PC-3 (cell line): ENCODE measurements around the gene CHFR. TPM values are rescaled to one million over a fixed set of nuclear protein-coding genes. Genes with fewer than 3 reads are reported as not detected.
"Not testable (repeated sequence)": the region's sequence is repeated elsewhere in the genome, so short reads cannot be mapped to it uniquely, and the experiment has no call there.

ENCODE experiments used
- ATAC-seq: fragments of 200-7000 bp; cut with Tn5 transposase; 2 replicates; pipeline ENCODE4 v1.9.1; 2020; ENCODE audit warnings: mild to moderate bottlenecking, moderate library complexity
- BruUV-seq: library from RNA; stranded (reverse); fragments of 400-500 nt; replicated peaks from 2 replicates; lab custom pipeline; 2021; lab: Mats Ljungman, UMichigan
- CTCF ChIA-PET: fragments of 300-600 bp; sonication (Branson Sonifier 250); formaldehyde crosslinking; loops from one replicate; lab custom pipeline; 2022; ENCODE audit warnings: antibody characterized with exemption; lab: Charles Lee
- POLR2A ChIA-PET: fragments of 300-600 bp; sonication (Branson Sonifier 250); formaldehyde crosslinking; loops from one replicate; lab custom pipeline; 2022; ENCODE audit warnings: antibody characterized with exemption; ENCODE audit not compliant: unreplicated experiment; lab: Charles Lee
- DNase-seq: peaks from one replicate; pipeline ENCODE4 v3.0.0-alpha.2; 2015
- H2AFZ ChIP-seq: fragments of 300-600 bp; sonication (generic); 2 replicates; pipeline ENCODE4 v1.6.0; 2016; ENCODE audit warnings: antibody characterized with exemption, low read length
- H3F3A ChIP-seq: fragments of 300-600 bp; sonication (generic); one replicate; pipeline ENCODE4 v1.6.0; 2017; ENCODE audit warnings: antibody characterized with exemption, low read length, control low read depth, mild to moderate bottlenecking; ENCODE audit not compliant: unreplicated experiment
- H3K27ac ChIP-seq: fragments of 300-600 bp; sonication (generic); 2 replicates; pipeline ENCODE4 v1.5.1; 2016; ENCODE audit warnings: mild to moderate bottlenecking, low read length
- H3K27me3 ChIP-seq: fragments of 300-600 bp; sonication (generic); 2 replicates; pipeline ENCODE4 v1.6.1; 2016; ENCODE audit warnings: low read length, mixed read lengths
- H3K36me3 ChIP-seq: fragments of 300-600 bp; sonication (generic); 2 replicates; pipeline ENCODE4 v1.6.1; 2016; ENCODE audit warnings: low read depth, mixed run types, low read length, mixed read lengths
- H3K4me1 ChIP-seq: fragments of 300-600 bp; sonication (generic); 2 replicates; pipeline ENCODE4 v1.5.1; 2016; ENCODE audit warnings: low read length; ENCODE audit not compliant: insufficient read depth
- H3K4me2 ChIP-seq: fragments of 300-600 bp; sonication (generic); 2 replicates; pipeline ENCODE4 v1.6.0; 2016; ENCODE audit warnings: low read length
- H3K4me3 ChIP-seq: fragments of 300-600 bp; sonication (generic); 2 replicates; pipeline ENCODE4 v1.5.1; 2016; ENCODE audit warnings: mild to moderate bottlenecking, low read length, mixed read lengths
- H3K79me2 ChIP-seq: fragments of 300-600 bp; sonication (generic); 2 replicates; pipeline ENCODE4 v1.6.1; 2017; ENCODE audit warnings: low read length, mixed read lengths
- H3K9ac ChIP-seq: fragments of 300-600 bp; sonication (generic); 2 replicates; pipeline ENCODE4 v1.6.0; 2016; ENCODE audit warnings: mild to moderate bottlenecking, low read length
- H3K9me2 ChIP-seq: fragments of 300-600 bp; sonication (generic); replicated peaks from 2 replicates; pipeline ENCODE4 v1.6.1; 2016; ENCODE audit warnings: mixed run types, low read length, mixed read lengths
- H3K9me3 ChIP-seq: fragments of 300-600 bp; sonication (generic); 2 replicates; pipeline ENCODE4 v1.6.1; 2016; ENCODE audit warnings: low read length, mixed read lengths
- H4K20me1 ChIP-seq: fragments of 300-600 bp; sonication (generic); 2 replicates; pipeline ENCODE4 v1.6.1; 2016; ENCODE audit warnings: low read length, mixed read lengths
- EZH2 ChIP-seq: fragments of 300-600 bp; sonication (generic); IDR thresholded peaks from one replicate; pipeline ENCODE4 v1.6.1; 2017; ENCODE audit warnings: antibody characterized with exemption, mild to moderate bottlenecking, low read length; ENCODE audit not compliant: unreplicated experiment
- EZH2phosphoT487 ChIP-seq: fragments of 300-600 bp; sonication (generic); IDR thresholded peaks from 2 replicates; pipeline ENCODE4 v1.6.1; 2018; ENCODE audit warnings: mild to moderate bottlenecking, antibody characterized with exemption, low read length, borderline replicate concordance
- intact Hi-C: fragments of 100-400 bp; cut with micrococcal nuclease; formaldehyde crosslinking; loops from 2 replicates; pipeline ENCODE4 v1.9.0; 2023
- total RNA-seq: library from RNA; depleted of rRNA; stranded (reverse); fragments of >200 nt; gene quantifications from 2 replicates; pipeline ENCODE4 v1.2.3, GENCODE V29; 2014
- TF ChIP-seq, protein P1 (sequence below): fragments of 300-600 bp; sonication (generic); conservative IDR thresholded peaks from 2 replicates; pipeline ENCODE4 v1.5.1; 2017; ENCODE audit warnings: antibody characterized with exemption, low read depth, mild to moderate bottlenecking, low read length

CHFR gene
- total RNA-seq, 1 experiment from 2014 or later = 23.3 TPM

DNA sequence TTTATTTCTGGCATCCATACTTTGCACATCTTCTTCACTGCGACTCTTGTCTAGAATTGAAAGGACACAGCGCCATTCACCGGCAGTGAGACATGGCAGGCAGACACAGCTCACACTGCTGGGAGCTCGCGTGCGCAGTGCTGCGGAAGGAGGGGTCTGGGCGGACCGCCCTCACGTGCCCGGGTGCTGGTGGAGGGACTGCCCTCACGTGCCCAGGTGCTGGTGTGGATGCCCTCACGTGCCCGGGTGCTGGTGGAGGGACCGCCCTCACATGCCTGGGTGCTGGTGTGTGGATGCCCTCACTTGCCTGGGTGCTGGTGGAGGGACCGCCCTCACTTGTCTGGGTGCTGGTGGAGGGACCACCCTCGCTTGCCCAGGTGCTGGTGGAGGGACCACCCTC, 30.8 kb downstream of the CHFR start:
- Histone ChIP-seq H3K9me2 (no peaks in the 10 kb centered on the region), H3K27ac (no peak overlapping the region), H3F3A (no peaks in the 10 kb centered on the region), H3K79me2 (no peaks in the 10 kb centered on the region), H3K27me3 (no peaks in the 10 kb centered on the region), H3K9ac (no peak overlapping the region), H3K4me3 (no peak overlapping the region), H3K9me3 (no peaks in the 10 kb centered on the region), H3K36me3 (peaks cover 43% of the 10 kb centered on the region), H4K20me1 (no peaks in the 10 kb centered on the region), H2AFZ (no peak overlapping the region), H3K4me2 (no peak overlapping the region), H3K4me1 (no peaks in the 10 kb centered on the region)
- TF ChIP-seq EZH2phosphoT487 (no peak), EZH2 (no peak)
- TF ChIP-seq, protein P1, sequence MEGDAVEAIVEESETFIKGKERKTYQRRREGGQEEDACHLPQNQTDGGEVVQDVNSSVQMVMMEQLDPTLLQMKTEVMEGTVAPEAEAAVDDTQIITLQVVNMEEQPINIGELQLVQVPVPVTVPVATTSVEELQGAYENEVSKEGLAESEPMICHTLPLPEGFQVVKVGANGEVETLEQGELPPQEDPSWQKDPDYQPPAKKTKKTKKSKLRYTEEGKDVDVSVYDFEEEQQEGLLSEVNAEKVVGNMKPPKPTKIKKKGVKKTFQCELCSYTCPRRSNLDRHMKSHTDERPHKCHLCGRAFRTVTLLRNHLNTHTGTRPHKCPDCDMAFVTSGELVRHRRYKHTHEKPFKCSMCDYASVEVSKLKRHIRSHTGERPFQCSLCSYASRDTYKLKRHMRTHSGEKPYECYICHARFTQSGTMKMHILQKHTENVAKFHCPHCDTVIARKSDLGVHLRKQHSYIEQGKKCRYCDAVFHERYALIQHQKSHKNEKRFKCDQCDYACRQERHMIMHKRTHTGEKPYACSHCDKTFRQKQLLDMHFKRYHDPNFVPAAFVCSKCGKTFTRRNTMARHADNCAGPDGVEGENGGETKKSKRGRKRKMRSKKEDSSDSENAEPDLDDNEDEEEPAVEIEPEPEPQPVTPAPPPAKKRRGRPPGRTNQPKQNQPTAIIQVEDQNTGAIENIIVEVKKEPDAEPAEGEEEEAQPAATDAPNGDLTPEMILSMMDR = no peak
- ChIA-PET POLR2A (no interaction called here), CTCF (no interaction called here)
- intact Hi-C loops = no loop called here
- no TSS peak for BruUV-seq
- DNase-seq = no peak
- no peak for ATAC-seq

DNA sequence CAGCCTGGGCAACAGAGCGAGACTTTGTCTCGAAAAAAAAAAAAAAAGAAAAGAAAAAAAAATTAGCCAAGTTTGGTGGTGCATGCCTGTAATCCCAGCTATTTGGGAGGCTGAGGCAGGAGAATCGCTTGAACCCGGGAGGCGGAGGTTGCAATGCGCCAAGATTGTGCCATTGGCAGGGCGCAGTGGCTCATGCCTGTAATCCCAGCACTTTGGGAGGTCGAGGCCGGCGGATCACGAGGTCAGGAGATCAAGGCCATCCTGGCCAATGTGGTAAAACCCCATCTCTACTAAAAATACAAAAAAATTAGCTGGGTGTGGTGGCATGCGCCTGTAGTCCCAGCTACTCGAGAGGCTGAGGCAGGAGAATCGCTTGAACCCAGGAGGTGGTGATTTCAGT, 32.2 kb downstream of the CHFR start:
- BruUV-seq, POLR2A ChIA-PET: not testable (repeated sequence)

DNA sequence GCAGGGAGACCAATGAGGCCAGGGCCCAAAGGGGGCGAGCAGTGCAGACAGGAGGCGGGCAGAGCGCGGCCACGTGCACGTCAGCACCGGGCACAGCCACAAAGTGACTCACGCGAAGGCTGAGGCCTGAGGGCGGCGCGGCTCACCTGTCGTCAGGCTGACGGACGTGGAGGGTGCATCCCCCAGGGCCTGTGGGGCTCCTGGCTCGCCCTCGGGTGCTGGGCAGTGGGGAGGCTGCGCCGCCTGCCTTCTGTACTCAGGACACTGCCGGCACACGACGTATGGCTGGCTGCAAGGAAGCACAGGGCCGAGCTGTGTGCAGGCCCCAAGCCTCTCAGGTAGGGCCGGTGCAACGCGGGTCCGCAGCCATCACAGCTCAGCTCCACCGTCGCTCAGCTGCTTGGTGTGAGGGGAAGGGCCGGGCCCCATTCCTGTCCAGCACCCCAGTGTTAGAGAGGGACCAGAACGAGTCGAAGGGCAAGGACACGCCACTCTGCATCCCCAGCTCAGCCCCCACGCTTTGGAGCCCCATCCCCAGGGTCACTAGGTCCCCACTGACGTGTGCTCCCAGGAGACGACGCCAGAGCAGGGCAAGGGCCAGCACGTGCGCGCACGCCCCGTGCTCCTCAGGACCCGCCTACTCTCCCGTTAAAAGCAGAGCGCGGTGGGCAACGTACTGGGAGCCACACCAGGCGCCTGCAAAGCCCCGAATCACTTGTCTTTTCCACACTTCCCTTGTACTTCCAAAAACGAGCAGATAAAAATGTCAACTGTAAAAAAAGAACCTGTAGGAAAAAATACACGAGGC, 33.9 kb downstream of the CHFR start:
- Histone ChIP-seq H3K4me1 (no peaks in the 10 kb centered on the region), H3K9ac (no peak overlapping the region), H2AFZ (no peak overlapping the region), H3K27me3 (no peaks in the 10 kb centered on the region), H3K79me2 (no peaks in the 10 kb centered on the region), H3K4me2 (no peak overlapping the region), H3K36me3 (peaks cover 37% of the 10 kb centered on the region), H3K4me3 (no peak overlapping the region), H4K20me1 (no peaks in the 10 kb centered on the region), H3F3A (no peaks in the 10 kb centered on the region), H3K9me2 (no peaks in the 10 kb centered on the region), H3K27ac (no peak overlapping the region), H3K9me3 (no peaks in the 10 kb centered on the region)
- intact Hi-C loops = no loop called here
- no peak for ATAC-seq
- ChIA-PET CTCF (no interaction called here), POLR2A (no interaction called here)
- BruUV-seq = no TSS peak
- TF ChIP-seq, protein P1 = no peak
- no peak for TF ChIP-seq EZH2
- no peak for TF ChIP-seq EZH2phosphoT487
- no peak for DNase-seq

More for the DNA sequence above, 32.2 kb downstream of the CHFR start:
- H3K27ac ChIP-seq, H3K9me2 ChIP-seq, H3K4me1 ChIP-seq, CTCF ChIA-PET, H4K20me1 ChIP-seq, DNase-seq, H2AFZ ChIP-seq, H3K4me2 ChIP-seq, H3K9me3 ChIP-seq, H3K79me2 ChIP-seq, H3K27me3 ChIP-seq, H3F3A ChIP-seq, H3K9ac ChIP-seq, intact Hi-C loops, H3K4me3 ChIP-seq, ATAC-seq: not testable (repeated sequence)
- H3K36me3 ChIP-seq = peaks cover 42% of the 10 kb centered on the region
